ENCODE results near the gene C4orf51. TPM values are rescaled to one million over a fixed set of nuclear protein-coding genes. Genes with fewer than 3 reads are reported as not detected.
A peak's percentile ranks its signal among the peaks of the same experiment; 100 is the strongest.

Gene C4orf51
- total and polyA plus RNA-seq, 2 of the 4 experiments (the other 2 are of a cell fraction): not detected

DNA sequence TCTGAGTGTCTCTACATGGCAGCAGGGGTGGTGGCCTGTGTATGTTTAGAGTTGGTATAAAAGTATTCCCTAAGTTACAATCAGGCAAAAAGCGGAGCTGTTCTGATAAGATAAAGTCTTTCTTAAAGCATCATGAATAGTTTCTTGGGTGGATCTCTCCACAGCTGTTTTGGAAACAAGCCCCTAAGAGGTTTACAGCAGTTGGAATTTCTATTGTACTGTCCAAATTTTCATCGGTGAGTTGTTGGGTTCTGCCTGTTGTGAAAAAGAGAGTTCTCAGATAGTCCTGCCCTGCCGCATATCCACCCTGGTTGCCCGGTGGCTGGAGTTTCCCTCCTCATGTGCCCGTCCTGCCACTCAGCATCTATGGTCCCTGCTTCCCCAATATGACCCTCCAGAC lies 50.1 kb downstream of the C4orf51 start:
- no CpG with 5 or more reads among the region's 5 CpGs for WGBS, 2 experiments (ENCODE audit: extremely low coverage in 2 of 2, insufficient read length in 1 of 2)
- Histone ChIP-seq H2AK5ac (ENCODE audit: low read depth, low read length) (peak overlapping the region; percentile 53), H2AFZ (replicated peaks; ENCODE audit: low read length, poor library complexity) (peak overlapping the region; percentile 34), H3K9me3 (ENCODE audit: control insufficient read depth, insufficient read depth, low read length) (no peaks in the 10 kb centered on the region), H2AK9ac (replicated peaks; ENCODE audit: low read depth, low read length, poor library complexity) (no peak overlapping the region), H4K8ac (ENCODE audit: low read depth in 2 of 2, low read length in 2 of 2) (no peak overlapping the region), H3K23ac (ENCODE audit: low read depth, low read length) (no peak overlapping the region), H2BK120ac (ENCODE audit: low read depth, low read length) (no peak overlapping the region), H3K36me3 (ENCODE audit: control insufficient read depth, insufficient read depth, low read length) (no peaks in the 10 kb centered on the region), H3K4me3 (ENCODE audit: insufficient read depth, low read depth, low read length) (no peak overlapping the region), H2BK20ac (ENCODE audit: low read depth, low read length) (no peak overlapping the region; the same call in 1 of the 2 replicates), H3K18ac (ENCODE audit: low read depth, low read length) (no peak overlapping the region), H3K56ac (ENCODE audit: extremely low read depth, insufficient read depth, low read length) (no peak overlapping the region), H3K4me1 (ENCODE audit: control insufficient read depth, insufficient read depth, low read length) (peaks cover 17% of the 10 kb centered on the region), H3K14ac (replicated peaks; ENCODE audit: low read depth, low read length) (no peak overlapping the region), H3K9ac (ENCODE audit: low read depth, low read length) (no peak overlapping the region), H3K4ac (ENCODE audit: low read depth, low read length) (no peak overlapping the region), H2BK5ac (ENCODE audit: low read depth, low read length, poor library complexity, severe bottlenecking) (no peak overlapping the region), H4K20me1 (ENCODE audit: insufficient read depth, low read length) (no peaks in the 10 kb centered on the region), H3K9me1 (ENCODE audit: insufficient read depth, low read length) (peaks cover 8% of the 10 kb centered on the region), H3K27me3 (ENCODE audit: control insufficient read depth, insufficient read depth, low read length) (no peaks in the 10 kb centered on the region), H3K27ac (ENCODE audit: insufficient read depth, low read length) (no peak overlapping the region), H3K4me2 (ENCODE audit: low read depth, low read length) (no peak overlapping the region), H2BK15ac (ENCODE audit: low read depth, low read length) (no peak overlapping the region), H4K91ac (ENCODE audit: insufficient read depth, low read depth, low read length) (no peak overlapping the region), H3K79me1 (ENCODE audit: low read depth in 1 of 2, low read length in 2 of 2) (no peaks in the 10 kb centered on the region; a peak in 1 of 4 replicates), H4K5ac (ENCODE audit: low read depth, low read length) (no peak overlapping the region)
- ATAC-seq (ENCODE audit: low read depth) (no peak), DNase-seq (no peak)
- intact Hi-C loops (cut with micrococcal nuclease): loop anchor here (2.0 to 10.0 kb wide), 3 partner anchors 13 to 515 kb away; partner anchors contain the start of gene SMAD1
- no peak for TF ChIP-seq CEBPB (IDR thresholded peaks at IDR 0.05; ENCODE audit: low read depth, low read length)
- POLR2A ChIA-PET (ENCODE audit: unreplicated experiment): no interaction called here
- in situ Hi-C loops (cut with MboI; ENCODE audit: low sequenced_read_pairs): no loop called here
- no TSS peak for BruUV-seq (replicated peaks)
- CTCF ChIA-PET: no interaction called here
- dilution Hi-C loops (cut with HindIII; ENCODE audit: low sequenced_read_pairs, unreplicated experiment): no loop called here
